Prostate gland (tissue), 2 donors: Measurements from ENCODE around the gene EPS8L3.

Experiments
- CTCF ChIP-seq, 4 experiments: fragments of 200-600 bp in 2 of 4; fragments of 450-650 bp in 2 of 4; sonication (generic) in 2 of 4; IDR thresholded peaks; 1 replicate in 3 of 4; 2 replicates in 1 of 4; pipeline ENCODE4 v1.5.1; 2016 to 2019; ENCODE audit warnings: antibody characterized with exemption in 4 of 4, mild to moderate bottlenecking in 2 of 4, moderate library complexity in 2 of 4
- POLR2AphosphoS5 ChIP-seq: sonication (generic); formaldehyde crosslinking; IDR thresholded peaks from one replicate; pipeline ENCODE4 v1.6.1; 2017; ENCODE audit warnings: antibody characterized with exemption

- TF ChIP-seq POLR2AphosphoS5 (no peak), CTCF (IDR thresholded peaks at IDR 0.05) (no peak)
Observed at GRCh38 chr1:109761227-109762038, 2.3 kb downstream of the EPS8L3 start.
